SK-N-SH treated with all-trans-retinoic acid at 6 μM for 48 hours (cell line): ENCODE data around the gene PBX2.

Source experiments
- ARNTL ChIP-seq: fragments of 450-650 bp; formaldehyde crosslinking; IDR thresholded peaks from 2 replicates; pipeline ENCODE4 v1.5.0; 2020; ENCODE audit warnings: low read depth, mild to moderate bottlenecking, moderate library complexity, borderline replicate concordance
- BACH2 ChIP-seq: fragments of 250-450 bp; sonication (Bioruptor Pico); IDR thresholded peaks from 2 replicates; pipeline ENCODE4 v1.9.0; 2021; ENCODE audit warnings: mild to moderate bottlenecking, borderline replicate concordance
- CREB5 ChIP-seq: fragments of 250-450 bp; sonication (Bioruptor Pico); IDR thresholded peaks from 2 replicates; pipeline ENCODE4 v1.5.1; 2020; ENCODE audit warnings: low read depth, mild to moderate bottlenecking, moderate library complexity
- GLIS3 ChIP-seq: fragments of 250-450 bp; sonication (Bioruptor Pico); IDR thresholded peaks from 2 replicates; pipeline ENCODE4 v1.5.0; 2020; ENCODE audit warnings: mild to moderate bottlenecking, moderate library complexity
- PPARA ChIP-seq: fragments of 250-450 bp; sonication (Bioruptor Pico); IDR thresholded peaks from 2 replicates; pipeline ENCODE4 v1.5.0; 2020; ENCODE audit warnings: mild to moderate bottlenecking, borderline replicate concordance
- RARB ChIP-seq: fragments of 250-450 bp; sonication (Bioruptor Pico); IDR thresholded peaks from 2 replicates; pipeline ENCODE4 v1.8.0; 2021; ENCODE audit warnings: mild to moderate bottlenecking, moderate library complexity
- TCF4 ChIP-seq: fragments of 250-450 bp; sonication (Bioruptor Pico); IDR thresholded peaks from 2 replicates; pipeline ENCODE4 v1.8.0; 2021; ENCODE audit warnings: mild to moderate bottlenecking, moderate library complexity, borderline replicate concordance
- ZFP3 ChIP-seq: fragments of 250-450 bp; sonication (Bioruptor Pico); IDR thresholded peaks from 2 replicates; pipeline ENCODE4 v1.5.0; 2020; ENCODE audit warnings: mild to moderate bottlenecking, moderate library complexity
- ZFP30 ChIP-seq: fragments of 450-650 bp; formaldehyde crosslinking; IDR thresholded peaks from 2 replicates; pipeline ENCODE4 v1.5.0; 2022; ENCODE audit warnings: mild to moderate bottlenecking, moderate library complexity
- TF ChIP-seq, protein P1 (sequence below): fragments of 250-450 bp; sonication (Bioruptor Pico); IDR thresholded peaks from 2 replicates; pipeline ENCODE4 v1.8.0; 2020; ENCODE audit warnings: mild to moderate bottlenecking, moderate library complexity, borderline replicate concordance
- TF ChIP-seq, protein P2 (sequence below): fragments of 250-450 bp; sonication (Bioruptor Pico); IDR thresholded peaks from 2 replicates; pipeline ENCODE4 v1.8.0; 2021; ENCODE audit warnings: low read depth, mild to moderate bottlenecking, moderate library complexity, borderline replicate concordance

DNA sequence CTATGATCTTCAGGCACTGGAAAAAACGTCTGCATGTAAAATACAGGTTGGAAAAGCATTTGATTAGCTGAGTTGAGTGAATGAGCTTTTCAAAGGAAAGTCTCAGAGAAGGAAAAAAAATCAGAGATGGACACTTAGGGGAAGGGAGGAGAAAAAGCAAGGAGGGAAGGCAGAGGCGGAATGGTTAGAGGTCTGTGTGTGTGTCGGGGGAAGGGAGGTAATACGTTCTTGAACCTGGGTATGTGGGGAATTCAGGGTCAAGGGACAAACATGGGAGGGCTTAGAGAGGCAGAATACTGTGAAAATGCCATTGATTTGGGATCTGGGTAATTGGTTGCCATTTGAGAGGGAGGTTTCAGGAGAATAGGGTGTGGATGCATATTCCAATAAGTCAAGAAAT, 43.3 kb downstream of the PBX2 start:
- TF ChIP-seq, protein P1, sequence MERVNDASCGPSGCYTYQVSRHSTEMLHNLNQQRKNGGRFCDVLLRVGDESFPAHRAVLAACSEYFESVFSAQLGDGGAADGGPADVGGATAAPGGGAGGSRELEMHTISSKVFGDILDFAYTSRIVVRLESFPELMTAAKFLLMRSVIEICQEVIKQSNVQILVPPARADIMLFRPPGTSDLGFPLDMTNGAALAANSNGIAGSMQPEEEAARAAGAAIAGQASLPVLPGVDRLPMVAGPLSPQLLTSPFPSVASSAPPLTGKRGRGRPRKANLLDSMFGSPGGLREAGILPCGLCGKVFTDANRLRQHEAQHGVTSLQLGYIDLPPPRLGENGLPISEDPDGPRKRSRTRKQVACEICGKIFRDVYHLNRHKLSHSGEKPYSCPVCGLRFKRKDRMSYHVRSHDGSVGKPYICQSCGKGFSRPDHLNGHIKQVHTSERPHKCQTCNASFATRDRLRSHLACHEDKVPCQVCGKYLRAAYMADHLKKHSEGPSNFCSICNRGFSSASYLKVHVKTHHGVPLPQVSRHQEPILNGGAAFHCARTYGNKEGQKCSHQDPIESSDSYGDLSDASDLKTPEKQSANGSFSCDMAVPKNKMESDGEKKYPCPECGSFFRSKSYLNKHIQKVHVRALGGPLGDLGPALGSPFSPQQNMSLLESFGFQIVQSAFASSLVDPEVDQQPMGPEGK (CRISPR knock-in tag): no peak
- TF ChIP-seq PPARA (CRISPR knock-in tag) (no peak), GLIS3 (no peak), CREB5 (CRISPR knock-in tag) (no peak), RARB (CRISPR knock-in tag) (no peak), ZFP30 (CRISPR knock-in tag) (no peak), ARNTL (CRISPR knock-in tag) (no peak), TCF4 (CRISPR knock-in tag) (no peak), BACH2 (CRISPR knock-in tag) (no peak), ZFP3 (CRISPR knock-in tag) (no peak)
- TF ChIP-seq, protein P2, sequence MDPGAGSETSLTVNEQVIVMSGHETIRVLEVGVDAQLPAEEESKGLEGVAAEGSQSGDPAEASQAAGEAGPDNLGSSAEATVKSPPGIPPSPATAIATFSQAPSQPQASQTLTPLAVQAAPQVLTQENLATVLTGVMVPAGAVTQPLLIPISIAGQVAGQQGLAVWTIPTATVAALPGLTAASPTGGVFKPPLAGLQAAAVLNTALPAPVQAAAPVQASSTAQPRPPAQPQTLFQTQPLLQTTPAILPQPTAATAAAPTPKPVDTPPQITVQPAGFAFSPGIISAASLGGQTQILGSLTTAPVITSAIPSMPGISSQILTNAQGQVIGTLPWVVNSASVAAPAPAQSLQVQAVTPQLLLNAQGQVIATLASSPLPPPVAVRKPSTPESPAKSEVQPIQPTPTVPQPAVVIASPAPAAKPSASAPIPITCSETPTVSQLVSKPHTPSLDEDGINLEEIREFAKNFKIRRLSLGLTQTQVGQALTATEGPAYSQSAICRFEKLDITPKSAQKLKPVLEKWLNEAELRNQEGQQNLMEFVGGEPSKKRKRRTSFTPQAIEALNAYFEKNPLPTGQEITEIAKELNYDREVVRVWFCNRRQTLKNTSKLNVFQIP: no peak
